ENCODE data around the gene HERPUD2. TPM values are rescaled to one million over a fixed set of nuclear protein-coding genes. Genes with fewer than 3 reads are reported as not detected.

The HERPUD2 gene
- 24.6 and 25.4 TPM in 2 replicates for total RNA-seq

DNA sequence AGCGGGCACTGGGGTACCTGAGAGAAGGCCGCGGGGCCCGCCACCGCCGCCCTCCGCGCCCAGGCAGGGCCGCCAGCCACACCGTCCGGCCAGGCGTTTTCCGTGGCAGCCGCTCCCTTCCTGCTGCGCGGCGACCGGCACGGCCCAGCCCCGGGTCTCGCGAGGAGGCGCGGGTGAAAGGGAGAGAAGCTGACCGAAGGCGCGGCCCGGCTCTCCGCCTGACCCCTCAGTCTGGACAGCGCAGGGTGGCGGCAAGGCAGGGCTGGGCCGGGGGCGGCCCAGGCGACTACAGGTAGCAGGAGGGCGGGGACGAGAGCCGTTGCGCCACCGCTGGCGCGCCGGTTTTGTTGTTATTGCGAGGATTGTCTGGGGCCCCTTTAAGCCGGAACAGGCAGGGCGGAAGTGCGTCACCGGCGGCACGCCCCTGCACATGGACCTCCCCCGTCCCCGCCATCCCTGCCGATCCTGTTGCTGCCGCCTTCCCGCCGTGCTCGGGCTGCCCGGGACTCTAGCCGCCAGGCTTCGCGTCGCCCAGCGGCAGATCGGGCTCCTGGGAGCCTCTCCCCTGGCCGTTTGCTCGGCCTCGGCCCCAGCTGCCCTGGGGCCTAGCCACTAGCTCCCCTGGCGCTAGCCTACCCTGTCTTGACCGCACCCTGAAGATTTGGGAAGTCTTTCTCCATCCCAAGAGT is at the start of gene HERPUD2:
HERPUD2 (minus strand) TSS at position 352 of the 689 bp plus-strand sequence. CDS start 805 bp downstream, outside the sequence.
- peak; percentile 57 for DNase-seq (ENCODE audit: low read depth)
- TF ChIP-seq CTCF (conservative IDR thresholded peaks at IDR 0.05; ENCODE audit: low read depth, low read length): no peak
- peak within 1 kb of the TSS; percentile 96 for H3K4me3 ChIP-seq (ENCODE audit: low read depth, low read length)

GRCh38 chr7:35738889-35739288 is 44.0 kb upstream of the HERPUD2 start:
- no peak for DNase-seq (ENCODE audit: low read depth)
- H3K4me3 ChIP-seq (ENCODE audit: low read depth, low read length): no peak overlapping the region
- no peak for TF ChIP-seq CTCF (conservative IDR thresholded peaks at IDR 0.05; ENCODE audit: low read depth, low read length)

- TF ChIP-seq CTCF (conservative IDR thresholded peaks at IDR 0.05; ENCODE audit: low read depth, low read length): no peak
- peak; percentile 70 for DNase-seq (ENCODE audit: low read depth)
- H3K4me3 ChIP-seq (ENCODE audit: low read depth, low read length): no peak overlapping the region
Observed at GRCh38 chr7:35736725-35737124, 41.8 kb upstream of the HERPUD2 start.

DNA sequence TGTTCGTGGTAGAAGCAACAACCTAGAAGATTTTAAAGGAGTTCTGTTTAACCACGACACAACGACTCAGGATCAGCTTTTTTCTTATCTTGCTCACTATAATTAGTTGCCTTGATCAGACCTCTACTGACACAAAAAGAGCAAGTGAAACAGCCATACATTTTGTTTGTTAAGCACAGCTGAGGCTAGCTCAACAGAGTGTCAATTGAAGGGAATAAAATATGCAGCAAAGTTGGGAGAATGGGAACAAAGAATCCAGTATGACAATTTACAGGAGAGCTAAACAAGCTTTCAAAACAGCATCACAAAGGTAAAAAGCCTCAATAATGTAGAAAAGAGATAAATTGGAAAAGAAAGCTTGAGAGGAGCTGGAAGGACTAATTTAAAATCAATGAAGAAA is 40.5 kb upstream of the HERPUD2 start:
- no peak for TF ChIP-seq CTCF (conservative IDR thresholded peaks at IDR 0.05; ENCODE audit: low read depth, low read length)
- no peak overlapping the region for H3K4me3 ChIP-seq (ENCODE audit: low read depth, low read length)

GRCh38 chr7:35734001-35734483 is 39.1 kb upstream of the HERPUD2 start:
- no peak overlapping the region for H3K4me3 ChIP-seq (ENCODE audit: low read depth, low read length)
- no peak for DNase-seq (ENCODE audit: low read depth)
- no peak for TF ChIP-seq CTCF (conservative IDR thresholded peaks at IDR 0.05; ENCODE audit: low read depth, low read length)

More for the DNA sequence above, 40.5 kb upstream of the HERPUD2 start:
- no peak for DNase-seq (ENCODE audit: low read depth)

DNA sequence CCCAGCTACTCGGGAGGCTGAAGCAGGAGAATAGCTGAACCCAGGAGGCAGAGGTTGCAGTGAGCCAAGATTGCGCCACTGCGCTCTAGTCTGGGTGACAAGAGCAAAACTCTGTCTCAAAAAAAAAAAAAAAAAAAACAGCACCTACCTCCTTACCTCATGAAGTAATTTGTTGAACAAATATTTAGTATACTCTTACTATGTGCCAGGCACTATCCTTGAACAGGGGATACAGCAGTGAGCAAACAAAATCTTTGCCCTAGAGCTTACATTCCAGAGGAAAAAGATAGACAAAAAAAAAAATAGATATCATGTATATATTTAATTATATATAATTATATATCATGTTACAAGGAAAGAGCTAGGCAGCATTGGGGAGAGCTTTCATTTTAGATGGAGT is 36.4 kb upstream of the HERPUD2 start:
- H3K4me3 ChIP-seq (ENCODE audit: low read depth, low read length): no peak overlapping the region
- DNase-seq (ENCODE audit: low read depth): no peak
- no peak for TF ChIP-seq CTCF (conservative IDR thresholded peaks at IDR 0.05; ENCODE audit: low read depth, low read length)
